BJ (cell line): ENCODE data around the gene TMEM135. TPM values are rescaled to one million over a fixed set of nuclear protein-coding genes. Genes with fewer than 3 reads are reported as not detected.
"Not testable (repeated sequence)": the region's sequence is repeated elsewhere in the genome, so short reads cannot be mapped to it uniquely, and the experiment has no call there.

Experiments used
- CTCF ChIA-PET: fragments of 350-600 bp; formaldehyde crosslinking; extraction: SDS; loops from one replicate; lab custom pipeline; 2021; ENCODE audit warnings: antibody characterized with exemption, inconsistent platforms; lab: Yijun Ruan, JAX
- POLR2A ChIA-PET: fragments of 300-600 bp; sonication (Branson Sonifier 250); formaldehyde crosslinking; extraction: SDS; loops from one replicate; lab custom pipeline; 2021; ENCODE audit warnings: antibody characterized with exemption; lab: Charles Lee
- DNase-seq: peaks from one replicate; pipeline ENCODE4 v3.0.0-alpha.2; 2011; ENCODE audit warnings: low read depth
- H3K27me3 ChIP-seq: 2 replicates; pipeline ENCODE4 v1.6.0; 2011; ENCODE audit warnings: low read length; ENCODE audit not compliant: control insufficient read depth, insufficient read depth
- H3K36me3 ChIP-seq: 2 replicates; pipeline ENCODE4 v1.5.1; 2011; ENCODE audit warnings: low read length; ENCODE audit not compliant: control insufficient read depth, insufficient read depth
- H3K4me3 ChIP-seq: 2 replicates; pipeline ENCODE4 v1.5.1; 2011; ENCODE audit warnings: low read depth, mild to moderate bottlenecking, control low read depth, low read length
- polyA plus RNA-seq: library from polyadenylated mRNA; depleted of rRNA; stranded (reverse); fragments of >200 nt; gene quantifications from 2 replicates; pipeline ENCODE4 v1.2.3, GENCODE V29; 2011
- TF ChIP-seq, protein P1 (sequence below): IDR thresholded peaks from 2 replicates; pipeline ENCODE4 v1.5.1; 2011; ENCODE audit warnings: low read depth, mild to moderate bottlenecking, control low read depth, inconsistent platforms, low read length, moderate library complexity; ENCODE audit not compliant: insufficient read depth

The TMEM135 gene
- polyA plus RNA-seq, 1 experiment, result 4.6 TPM

DNA sequence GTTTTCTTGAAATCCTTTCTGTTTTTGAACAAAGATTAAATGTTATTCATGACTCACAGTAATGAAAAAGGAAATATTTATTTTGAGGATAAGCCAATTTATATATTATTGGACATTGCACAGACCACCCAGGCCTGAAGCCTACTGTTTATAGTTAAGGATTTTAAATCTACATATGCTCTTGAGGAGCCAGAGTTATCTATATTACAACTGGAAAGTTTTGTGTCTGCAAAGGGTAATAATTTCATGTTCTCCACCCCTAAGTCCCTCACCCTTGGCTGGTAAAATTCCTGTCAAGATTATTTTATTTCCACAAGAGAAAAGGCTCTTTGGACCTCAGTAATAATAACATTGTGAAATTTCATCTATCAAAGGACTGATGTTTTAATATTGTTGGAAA, 228.2 kb downstream of the TMEM135 start:
- ChIA-PET POLR2A (no interaction called here), CTCF (no interaction called here)
- H3K27me3 ChIP-seq, result no peaks in the 10 kb centered on the region
- TF ChIP-seq, protein P1, sequence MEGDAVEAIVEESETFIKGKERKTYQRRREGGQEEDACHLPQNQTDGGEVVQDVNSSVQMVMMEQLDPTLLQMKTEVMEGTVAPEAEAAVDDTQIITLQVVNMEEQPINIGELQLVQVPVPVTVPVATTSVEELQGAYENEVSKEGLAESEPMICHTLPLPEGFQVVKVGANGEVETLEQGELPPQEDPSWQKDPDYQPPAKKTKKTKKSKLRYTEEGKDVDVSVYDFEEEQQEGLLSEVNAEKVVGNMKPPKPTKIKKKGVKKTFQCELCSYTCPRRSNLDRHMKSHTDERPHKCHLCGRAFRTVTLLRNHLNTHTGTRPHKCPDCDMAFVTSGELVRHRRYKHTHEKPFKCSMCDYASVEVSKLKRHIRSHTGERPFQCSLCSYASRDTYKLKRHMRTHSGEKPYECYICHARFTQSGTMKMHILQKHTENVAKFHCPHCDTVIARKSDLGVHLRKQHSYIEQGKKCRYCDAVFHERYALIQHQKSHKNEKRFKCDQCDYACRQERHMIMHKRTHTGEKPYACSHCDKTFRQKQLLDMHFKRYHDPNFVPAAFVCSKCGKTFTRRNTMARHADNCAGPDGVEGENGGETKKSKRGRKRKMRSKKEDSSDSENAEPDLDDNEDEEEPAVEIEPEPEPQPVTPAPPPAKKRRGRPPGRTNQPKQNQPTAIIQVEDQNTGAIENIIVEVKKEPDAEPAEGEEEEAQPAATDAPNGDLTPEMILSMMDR, result no peak
- no peaks in the 10 kb centered on the region for H3K36me3 ChIP-seq
- DNase-seq, result no peak
- no peak overlapping the region for H3K4me3 ChIP-seq

DNA sequence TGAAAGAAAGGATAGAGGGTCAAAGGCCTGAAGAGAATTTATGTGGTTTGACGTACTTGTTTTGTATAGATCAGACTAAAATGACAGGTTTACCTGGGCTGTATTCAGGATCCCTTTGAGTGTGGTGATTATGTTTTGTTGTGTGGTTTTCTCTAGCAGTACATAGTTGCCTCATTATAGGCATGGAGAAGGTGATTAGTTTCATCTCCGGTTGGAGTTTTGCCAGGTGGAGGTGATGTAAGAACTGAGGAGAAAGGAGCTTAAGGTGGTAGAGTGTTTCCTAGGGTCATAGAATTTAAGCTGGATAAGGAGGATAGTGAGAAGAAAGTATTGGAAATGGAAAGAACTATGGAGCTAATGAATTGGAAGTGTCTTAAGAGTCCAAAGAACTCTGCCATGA, 229.0 kb downstream of the TMEM135 start:
- Histone ChIP-seq H3K4me3 (no peak overlapping the region), H3K36me3 (no peaks in the 10 kb centered on the region), H3K27me3 (no peaks in the 10 kb centered on the region)
- DNase-seq, result no peak
- TF ChIP-seq, protein P1, result no peak
- CTCF ChIA-PET, result no interaction called here
- POLR2A ChIA-PET, result no interaction called here

DNA sequence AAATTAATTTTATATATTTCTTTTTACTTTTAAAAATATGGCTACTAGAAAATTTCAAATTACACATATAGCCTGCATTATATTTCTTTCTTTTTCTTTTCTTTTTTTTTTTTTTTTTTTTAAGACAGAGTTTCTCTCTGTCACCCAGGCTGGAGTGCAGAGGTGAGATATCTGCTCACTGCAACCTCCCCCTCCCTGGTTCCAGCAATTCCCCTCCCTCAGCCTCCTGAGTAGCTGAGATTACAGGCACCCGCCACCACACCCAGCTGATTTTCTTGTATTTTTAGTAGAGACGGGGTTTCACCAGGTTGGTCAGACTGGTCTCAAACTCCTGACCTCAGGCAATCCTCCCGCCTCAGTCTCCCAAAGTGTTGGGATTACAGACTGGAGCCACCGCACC, 234.2 kb downstream of the TMEM135 start:
- DNase-seq, POLR2A ChIA-PET, H3K4me3 ChIP-seq, H3K36me3 ChIP-seq, H3K27me3 ChIP-seq: not testable (repeated sequence)
- CTCF ChIA-PET, result interaction anchor here (1.8 kb wide), 1 partner anchor 277 kb away, joined by 4 read pairs; no protein-coding TSS in a partner anchor

DNA sequence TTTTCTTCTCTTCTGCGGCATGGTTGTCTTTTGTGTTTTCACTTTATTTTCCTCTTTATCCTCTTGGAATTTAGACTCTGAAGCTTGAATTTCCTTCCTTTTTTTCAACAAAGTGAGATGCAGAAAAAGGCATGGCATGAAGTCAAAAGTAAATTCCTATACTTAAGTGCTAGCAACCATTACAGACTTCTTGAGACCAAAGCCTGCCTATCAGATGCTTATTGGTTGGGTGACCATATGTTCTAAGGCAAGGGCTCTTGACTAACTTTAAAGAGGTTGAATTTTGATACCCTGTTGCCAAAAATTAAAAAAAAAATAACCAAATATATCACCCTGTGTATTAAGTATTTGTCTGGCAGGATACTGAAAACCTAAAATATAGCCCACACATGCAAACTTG, 237.4 kb downstream of the TMEM135 start:
- CTCF ChIA-PET, result no interaction called here

DNA sequence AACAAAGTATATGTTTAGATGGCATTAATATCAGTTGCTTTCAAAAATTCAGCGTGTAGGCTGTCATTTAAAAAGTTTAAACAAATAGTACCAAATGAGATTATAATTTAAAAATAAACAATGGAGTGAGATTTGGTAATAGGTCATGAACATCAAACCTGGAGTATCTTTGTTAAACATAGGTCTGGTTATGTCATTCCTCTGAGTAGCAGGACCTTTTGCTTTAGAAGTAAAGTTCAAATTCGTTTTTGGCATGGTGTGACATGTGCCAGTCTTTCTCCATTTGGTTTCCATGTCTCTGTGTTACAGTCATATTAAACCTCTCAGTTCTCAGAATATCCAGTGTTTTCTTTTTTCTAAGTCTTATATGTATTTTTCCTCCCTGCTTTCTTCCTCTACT, 242.4 kb downstream of the TMEM135 start:
- H3K36me3 ChIP-seq, result no peaks in the 10 kb centered on the region
- CTCF ChIA-PET, result interaction anchor here (0.8 kb wide), 1 partner anchor 9 kb away, joined by 3 read pairs; no protein-coding TSS in a partner anchor
- H3K27me3 ChIP-seq, result no peaks in the 10 kb centered on the region
- DNase-seq, result no peak
- POLR2A ChIA-PET, result no interaction called here
- TF ChIP-seq, protein P1, result no peak
- H3K4me3 ChIP-seq, result no peak overlapping the region

More for the DNA sequence above, 237.4 kb downstream of the TMEM135 start:
- Histone ChIP-seq H3K4me3 (no peak overlapping the region), H3K27me3 (no peaks in the 10 kb centered on the region), H3K36me3 (no peaks in the 10 kb centered on the region)
- no peak for DNase-seq
- POLR2A ChIA-PET, result no interaction called here
- TF ChIP-seq, protein P1, result no peak

DNA sequence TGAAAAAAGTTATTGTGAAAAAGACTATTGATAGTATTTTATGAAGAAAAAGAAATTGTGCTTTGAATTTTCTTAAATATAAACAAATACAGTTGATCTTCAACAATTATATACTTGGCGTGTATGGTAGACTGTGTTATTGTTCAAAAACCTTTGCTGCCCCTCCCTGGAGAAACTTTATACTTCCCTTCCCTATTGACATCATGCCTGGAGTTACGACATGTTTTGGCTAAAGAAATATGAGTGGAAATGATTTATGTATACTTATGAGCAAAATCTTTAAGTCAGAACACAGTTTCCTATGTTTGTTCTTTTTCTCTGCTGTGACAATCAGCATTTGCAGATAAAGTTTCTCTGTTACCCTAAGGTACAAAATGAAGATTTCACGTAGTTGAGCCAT, 243.8 kb downstream of the TMEM135 start:
- Histone ChIP-seq H3K27me3 (no peaks in the 10 kb centered on the region), H3K36me3 (no peaks in the 10 kb centered on the region), H3K4me3 (no peak overlapping the region)
- ChIA-PET POLR2A (no interaction called here), CTCF (interaction anchor here (0.6 to 1.4 kb wide), 8 partner anchors 9 to 593 kb away, joined by 3 read pairs; no protein-coding TSS in a partner anchor)
- no peak for DNase-seq
- TF ChIP-seq, protein P1, result no peak
